GM20431 (cell line): Measurements from ENCODE around the gene NINL.
"Not testable (repeated sequence)": the region's sequence is repeated elsewhere in the genome, so short reads cannot be mapped to it uniquely, and the experiment has no call there.

ENCODE experiments used
- in situ Hi-C: fragments of 300-500 bp; cut with MseI, MboI; formaldehyde crosslinking; loops from one replicate; pipeline ENCODE4 v1.15.0; 2020; ENCODE audit warnings: low sequenced_read_pairs; ENCODE audit not compliant: unreplicated experiment

The NINL gene

DNA sequence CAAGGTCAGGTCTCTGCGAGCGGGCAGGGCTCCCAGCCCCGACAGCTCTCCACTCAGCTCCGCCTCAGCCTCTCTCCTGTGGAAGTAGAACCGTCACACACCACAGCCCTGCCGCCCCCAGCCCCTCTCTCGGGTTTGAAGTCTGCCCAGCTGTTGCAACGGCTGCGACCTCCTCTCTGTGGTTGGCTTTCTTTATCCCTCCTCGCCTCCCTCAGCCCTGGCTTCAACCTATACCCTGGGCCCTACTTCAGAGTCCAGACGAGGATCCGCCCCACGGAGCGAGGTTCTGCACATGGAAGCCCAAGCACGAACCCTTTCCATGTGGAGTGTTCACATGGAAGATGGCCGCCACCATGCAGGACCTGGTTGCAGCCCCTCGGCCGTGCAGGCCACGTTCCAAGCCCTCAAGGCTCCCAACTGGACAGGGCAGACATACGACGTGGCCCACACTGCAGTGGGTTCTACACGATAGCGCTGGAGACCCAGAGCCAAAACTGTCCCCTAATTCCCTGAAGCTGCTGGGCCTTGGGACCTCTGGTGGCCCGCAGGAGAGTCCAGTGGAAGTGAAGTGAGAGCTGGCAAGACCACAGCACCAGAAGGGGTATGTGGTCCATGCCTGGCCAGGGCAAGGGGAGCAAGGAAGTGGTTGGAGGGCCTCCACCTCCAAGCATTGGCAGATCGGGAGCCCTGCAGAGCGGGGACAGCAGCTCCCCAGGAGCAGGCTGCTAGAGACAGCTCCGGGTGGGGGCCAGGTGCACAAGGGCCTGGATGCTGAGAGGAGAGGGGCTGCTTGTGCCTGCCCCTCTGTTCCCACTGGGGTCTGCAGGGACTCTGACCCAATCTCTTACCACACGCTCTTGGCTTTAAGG is 108.1 kb downstream of the NINL start:
- in situ Hi-C loops = no loop called here

DNA sequence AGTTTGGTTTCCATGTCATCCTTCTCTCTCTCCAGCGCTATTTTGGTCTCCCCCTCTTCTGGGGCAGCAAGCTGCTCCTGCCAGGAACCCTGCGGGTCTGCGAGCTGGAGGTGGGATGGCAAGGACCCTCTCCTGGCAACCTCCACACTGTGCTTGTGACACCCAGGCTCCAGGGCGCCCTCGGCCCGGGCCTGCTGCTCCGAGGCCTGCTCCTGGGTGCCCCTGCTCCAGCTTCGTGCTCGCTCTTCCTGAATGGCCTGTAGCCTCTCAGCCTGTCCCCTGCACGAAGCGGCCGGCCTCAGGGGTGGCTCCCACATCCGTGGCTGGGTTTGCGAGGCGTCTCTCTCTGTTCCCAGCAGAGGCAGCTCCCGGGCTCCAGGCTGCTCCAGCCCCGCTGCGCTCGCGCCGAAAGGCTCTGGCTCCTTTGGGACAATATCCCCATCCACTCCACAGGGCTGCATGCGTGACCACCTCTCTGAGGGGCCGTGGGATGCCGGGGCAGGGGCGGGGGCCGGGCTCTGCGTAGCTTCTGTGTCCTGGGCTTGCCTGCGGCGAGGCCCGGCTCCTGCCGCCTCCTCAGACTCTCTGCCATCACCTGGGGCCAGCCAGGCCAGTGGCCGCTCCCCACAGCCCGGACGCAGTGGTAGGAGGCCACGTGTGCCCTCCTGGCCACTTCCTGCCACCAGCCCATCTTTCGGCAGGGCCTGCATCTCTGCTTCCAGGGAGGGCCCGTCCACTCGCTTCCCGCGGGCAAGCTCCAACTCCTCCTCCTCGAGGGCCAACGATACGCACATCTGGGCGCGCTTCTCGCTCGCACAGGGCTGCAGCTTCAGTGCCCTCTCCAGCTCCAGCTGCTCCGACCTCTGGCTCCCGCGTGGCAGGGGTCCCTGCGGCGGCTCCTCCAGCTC is 109.0 kb downstream of the NINL start:
- in situ Hi-C loops = no loop called here

GRCh38 chr20:25473297-25473696 is 112.0 kb downstream of the NINL start:
- in situ Hi-C loops = not testable (repeated sequence)

DNA sequence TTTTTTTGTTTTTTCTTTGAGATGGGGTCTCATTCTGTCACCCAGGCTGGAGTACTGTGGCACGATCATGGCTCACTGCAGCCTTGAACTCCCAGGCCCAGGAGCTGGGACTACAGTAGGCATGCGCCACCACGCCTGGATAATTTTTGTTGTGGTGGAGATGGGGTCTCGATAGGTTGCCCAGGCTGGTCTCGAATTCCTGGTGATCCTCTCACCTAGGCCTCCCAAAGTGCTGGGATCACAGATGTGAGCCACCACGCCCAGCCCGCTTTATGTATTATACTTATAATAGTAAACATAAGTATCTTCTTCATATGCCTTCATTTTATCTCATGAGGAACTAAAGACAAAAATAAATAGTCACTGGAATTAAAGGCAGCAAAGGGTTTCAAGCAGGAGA is 114.3 kb downstream of the NINL start:
- in situ Hi-C loops = no loop called here

DNA sequence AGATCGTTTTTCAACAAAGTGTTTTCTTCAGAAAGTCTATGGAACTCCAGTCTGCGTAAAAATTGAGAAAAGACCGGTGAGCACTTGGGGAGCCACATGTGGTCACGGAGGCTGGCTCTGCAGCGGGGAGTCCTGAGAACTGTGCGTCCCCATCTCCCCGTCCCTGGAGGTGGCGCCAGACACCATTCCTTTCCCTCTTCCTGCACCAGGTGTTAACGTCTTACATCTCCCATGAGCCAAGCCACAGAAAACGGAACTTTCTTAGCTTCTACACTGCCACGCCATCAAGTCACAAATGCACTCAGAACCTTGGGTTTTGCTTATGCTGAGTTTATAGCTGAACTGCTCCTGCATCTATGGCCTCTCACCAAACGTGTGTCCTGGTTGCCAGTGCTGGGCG is 115.3 kb downstream of the NINL start:
- in situ Hi-C loops = no loop called here

GRCh38 chr20:25469558-25469957 is 115.8 kb downstream of the NINL start:
- in situ Hi-C loops = no loop called here

- in situ Hi-C loops = no loop called here
These were observed 116.9 kb downstream of the NINL start for GRCh38 chr20:25468126-25469075.

GRCh38 chr20:25467441-25467840 is 117.9 kb downstream of the NINL start:
- in situ Hi-C loops = no loop called here

- in situ Hi-C loops = no loop called here
These were observed 118.5 kb downstream of the NINL start for GRCh38 chr20:25466846-25467245.

GRCh38 chr20:25465243-25466135 is 119.8 kb downstream of the NINL start:
- in situ Hi-C loops = no loop called here

DNA sequence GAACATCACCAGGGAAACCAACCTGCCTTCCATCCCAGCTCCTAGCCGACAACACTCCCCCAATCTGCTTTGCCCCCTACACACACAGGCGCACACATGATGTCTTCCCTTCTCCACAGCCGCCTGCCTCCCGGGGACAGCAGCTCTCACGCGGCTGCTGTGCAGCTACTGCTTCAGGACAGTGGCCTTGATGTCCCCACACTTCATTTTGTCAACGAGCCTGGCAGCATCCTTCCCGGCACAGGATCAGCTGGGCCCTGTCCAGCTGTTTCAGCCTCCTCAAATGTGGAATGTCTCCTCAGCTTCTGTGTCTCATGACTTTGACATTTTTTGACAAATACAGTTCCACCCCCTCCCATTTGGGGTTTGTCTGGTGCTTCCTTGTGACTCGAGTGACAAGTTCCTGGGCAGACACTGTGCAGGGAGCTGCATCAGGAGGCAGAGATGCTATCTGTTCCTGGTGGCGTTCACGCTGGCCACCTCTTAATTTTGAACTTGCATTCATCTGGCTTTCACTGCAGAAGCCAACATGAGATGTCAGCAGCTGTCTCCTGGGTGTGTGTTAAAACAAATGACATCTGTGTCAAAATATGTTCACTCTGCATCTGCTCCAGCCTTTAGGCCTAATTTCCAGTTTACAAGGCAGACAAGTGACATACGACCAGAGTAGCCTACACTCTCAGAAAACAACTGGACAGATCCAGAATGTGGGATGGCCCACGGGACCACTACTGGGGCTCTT is 120.7 kb downstream of the NINL start:
- in situ Hi-C loops = no loop called here

GRCh38 chr20:25461786-25462545 is 123.4 kb downstream of the NINL start:
- in situ Hi-C loops = no loop called here

- in situ Hi-C loops = no loop called here
These were observed 124.1 kb downstream of the NINL start for GRCh38 chr20:25461281-25461650.

DNA sequence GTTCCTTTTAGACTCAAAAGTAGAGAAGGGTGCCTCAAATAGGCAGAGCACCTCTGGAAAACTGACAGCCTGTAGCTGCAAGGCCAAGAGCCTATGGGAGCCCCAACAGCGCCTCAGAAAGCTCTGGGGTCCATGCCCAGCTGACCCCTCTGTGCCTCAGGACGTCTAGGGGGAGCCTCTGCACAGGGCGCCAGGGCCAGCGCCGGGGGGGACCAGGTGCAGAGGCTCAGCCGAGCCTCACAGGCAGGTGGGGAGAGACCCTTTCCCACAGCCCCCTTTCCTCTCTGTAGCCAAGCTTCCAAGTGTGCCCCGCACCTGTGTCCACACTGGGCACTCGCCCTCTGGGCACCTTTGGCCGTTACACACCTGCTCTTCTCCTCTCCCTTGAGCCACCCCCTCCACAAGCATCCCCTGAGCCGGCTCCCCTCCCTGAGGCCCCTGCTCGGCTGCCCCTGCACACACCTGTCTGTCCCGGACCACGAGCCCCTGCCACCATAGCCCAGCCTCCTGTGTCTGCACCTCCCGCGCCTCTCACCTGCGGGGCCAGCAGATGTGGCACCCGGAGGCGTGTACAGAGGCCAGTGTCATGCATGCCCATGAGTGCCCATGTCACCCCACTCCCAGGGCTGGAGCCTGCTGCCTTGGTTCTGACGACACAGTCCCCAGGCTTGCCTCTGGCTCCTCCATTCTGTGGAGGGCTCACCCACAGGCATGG is 124.6 kb downstream of the NINL start:
- in situ Hi-C loops = no loop called here

DNA sequence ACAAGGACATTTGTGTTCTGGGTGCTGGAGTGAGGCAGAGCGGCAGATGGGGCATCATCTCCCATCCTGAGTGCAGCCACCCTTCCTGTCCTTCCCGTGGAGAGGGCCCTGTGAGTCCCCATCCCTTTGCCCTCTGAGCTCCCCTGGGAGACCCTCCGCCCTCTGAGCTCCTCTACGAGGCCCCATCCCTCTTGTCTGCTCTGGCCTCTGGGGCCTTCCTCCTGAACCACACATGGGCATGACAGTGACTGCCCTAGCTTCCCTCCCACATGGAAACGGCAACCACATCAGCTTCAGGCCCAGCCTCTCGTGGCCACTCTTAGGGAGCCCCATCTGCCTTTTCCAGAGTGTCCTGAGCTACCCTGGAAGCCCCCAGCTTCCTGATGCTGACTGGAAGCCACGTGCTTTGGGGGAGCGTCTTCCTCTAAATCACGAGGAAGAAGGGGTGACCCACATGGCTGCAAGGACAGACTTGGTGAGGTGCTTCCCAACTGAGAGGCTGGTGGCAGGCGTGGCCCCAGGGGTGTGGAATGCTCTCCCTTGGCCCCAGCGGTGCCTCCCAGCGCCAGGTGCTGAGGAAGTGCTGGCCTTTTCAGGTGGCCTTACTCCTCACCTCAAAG is 125.3 kb downstream of the NINL start:
- in situ Hi-C loops = no loop called here

- in situ Hi-C loops = no loop called here
These were observed 126.1 kb downstream of the NINL start for GRCh38 chr20:25459111-25459830.
